GM18868 (cell line): Measurements from ENCODE around the gene OR2C3.

Experiments used
- ATAC-seq: cut with Tn5 transposase; IDR thresholded peaks from one replicate; pipeline ENCODE4 v1.9.1; 2021; ENCODE audit warnings: mild to moderate bottlenecking, moderate library complexity; ENCODE audit not compliant: unreplicated experiment

OR2C3 gene

GRCh38 chr1:247518613-247518891, 17.7 kb downstream of the OR2C3 start:
- ATAC-seq: no peak

- ATAC-seq: no peak
These were observed 18.2 kb downstream of the OR2C3 start for GRCh38 chr1:247517795-247518612.

GRCh38 chr1:247506831-247507230, 29.4 kb downstream of the OR2C3 start:
- no peak for ATAC-seq

- no peak for ATAC-seq
These were observed 35.4 kb downstream of the OR2C3 start for GRCh38 chr1:247500865-247501264.

- no peak for ATAC-seq
These were observed 39.5 kb downstream of the OR2C3 start for GRCh38 chr1:247496581-247497285.

GRCh38 chr1:247494767-247495166, 41.5 kb downstream of the OR2C3 start:
- no peak for ATAC-seq

- ATAC-seq: no peak
These were observed 43.1 kb downstream of the OR2C3 start for GRCh38 chr1:247493106-247493505.

- ATAC-seq: no peak
These were observed 44.9 kb downstream of the OR2C3 start for GRCh38 chr1:247491328-247491727.

GRCh38 chr1:247487057-247487456, 49.2 kb downstream of the OR2C3 start:
- ATAC-seq: peak; percentile 87

- ATAC-seq: no peak
These were observed 53.5 kb downstream of the OR2C3 start for GRCh38 chr1:247482747-247483146.

GRCh38 chr1:247476328-247477058, 59.7 kb downstream of the OR2C3 start:
- peak; percentile 68 for ATAC-seq

GRCh38 chr1:247475793-247476192, 60.4 kb downstream of the OR2C3 start:
- ATAC-seq: no peak
